ENCODE measurements around the gene PCARE. TPM values are rescaled to one million over a fixed set of nuclear protein-coding genes. Genes with fewer than 3 reads are reported as not detected.
"Not testable (repeated sequence)": the region's sequence is repeated elsewhere in the genome, so short reads cannot be mapped to it uniquely, and the experiment has no call there.

PCARE gene
- polyA plus RNA-seq, 6 donors from 2014 or later = not detected

- no peak overlapping the region for H3K27ac Mint-ChIP-seq
- no peak overlapping the region for H3K4me3 Mint-ChIP-seq
- peaks cover 6 to 10% (median 6%) of the 10 kb centered on the region in 3 donors for H3K4me1 Mint-ChIP-seq
- H3K27me3 Mint-ChIP-seq = peaks cover 17 to 33% (median 30%) of the 10 kb centered on the region in 3 donors
- H3K9me3 Mint-ChIP-seq = no peaks in the 10 kb centered on the region
- ATAC-seq (ENCODE audit: low read depth in 2 of 2) (no peak), DNase-seq (no peak)
- H3K36me3 Mint-ChIP-seq = no peaks in the 10 kb centered on the region
Observed at GRCh38 chr2:29110916-29111535, 36.7 kb upstream of the PCARE start.

GRCh38 chr2:29109246-29109645 lies 34.9 kb upstream of the PCARE start:
- DNase-seq = no peak
- ATAC-seq (ENCODE audit: low read depth in 2 of 2) = no peak
- H3K27ac Mint-ChIP-seq = no peak overlapping the region
- H3K9me3 Mint-ChIP-seq = no peaks in the 10 kb centered on the region
- H3K4me1 Mint-ChIP-seq = peaks cover 0 to 3% (median 0%) of the 10 kb centered on the region in 3 donors
- H3K36me3 Mint-ChIP-seq = no peaks in the 10 kb centered on the region
- H3K27me3 Mint-ChIP-seq = peaks cover 9 to 24% (median 21%) of the 10 kb centered on the region in 3 donors
- H3K4me3 Mint-ChIP-seq = no peak overlapping the region

DNA sequence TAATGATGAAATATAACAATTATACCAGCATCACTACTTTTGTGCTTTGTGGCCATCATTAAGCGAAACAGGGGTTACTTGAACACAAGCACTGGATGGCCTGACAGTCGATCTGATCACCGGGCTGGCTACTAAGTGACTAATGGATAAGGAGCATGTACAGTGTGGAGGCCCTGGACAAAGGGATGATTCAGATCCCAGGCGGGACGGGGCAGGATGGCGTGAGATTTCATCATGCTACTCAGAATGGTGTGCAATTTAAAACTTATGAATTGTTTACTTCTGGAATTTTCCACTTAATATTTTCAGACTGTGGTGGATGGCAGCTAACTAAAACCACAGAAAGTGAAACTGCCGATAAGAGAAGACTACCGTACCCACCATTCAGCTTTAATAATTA lies 33.9 kb upstream of the PCARE start:
- ATAC-seq (ENCODE audit: low read depth in 2 of 2) = no peak
- Mint-ChIP-seq H3K4me1 (no peaks in the 10 kb centered on the region), H3K27me3 (peaks cover 4 to 14% (median 11%) of the 10 kb centered on the region in 3 donors), H3K9me3 (no peaks in the 10 kb centered on the region), H3K36me3 (no peaks in the 10 kb centered on the region), H3K27ac (no peak overlapping the region), H3K4me3 (peak overlapping the region in 1 of 8 donors; percentile 58)
- no peak for DNase-seq

- not testable (repeated sequence) for DNase-seq; H3K27ac Mint-ChIP-seq; H3K36me3 Mint-ChIP-seq; H3K9me3 Mint-ChIP-seq; ATAC-seq (ENCODE audit: low read depth in 2 of 2); H3K4me1 Mint-ChIP-seq; H3K4me3 Mint-ChIP-seq
- H3K27me3 Mint-ChIP-seq = peaks cover 4 to 11% (median 8%) of the 10 kb centered on the region in 3 donors
Observed at GRCh38 chr2:29107547-29107946, 33.2 kb upstream of the PCARE start.

- H3K27me3 Mint-ChIP-seq = peaks cover 4 to 11% (median 8%) of the 10 kb centered on the region in 3 donors
- ATAC-seq (ENCODE audit: low read depth in 2 of 2) (no peak), DNase-seq (no peak)
- H3K4me1 Mint-ChIP-seq = no peaks in the 10 kb centered on the region
- H3K4me3 Mint-ChIP-seq = no peak overlapping the region
- H3K9me3 Mint-ChIP-seq = no peaks in the 10 kb centered on the region
- H3K27ac Mint-ChIP-seq = no peak overlapping the region
- no peaks in the 10 kb centered on the region for H3K36me3 Mint-ChIP-seq
Observed at GRCh38 chr2:29106980-29107388, 32.7 kb upstream of the PCARE start.

GRCh38 chr2:29106256-29106655 lies 31.9 kb upstream of the PCARE start:
- no peaks in the 10 kb centered on the region for H3K36me3 Mint-ChIP-seq
- no peak for ATAC-seq (ENCODE audit: low read depth in 2 of 2)
- H3K9me3 Mint-ChIP-seq = no peaks in the 10 kb centered on the region
- H3K27ac Mint-ChIP-seq = no peak overlapping the region
- DNase-seq = no peak
- no peak overlapping the region for H3K4me3 Mint-ChIP-seq
- peaks cover 4 to 11% (median 8%) of the 10 kb centered on the region in 3 donors for H3K27me3 Mint-ChIP-seq
- no peaks in the 10 kb centered on the region for H3K4me1 Mint-ChIP-seq

DNA sequence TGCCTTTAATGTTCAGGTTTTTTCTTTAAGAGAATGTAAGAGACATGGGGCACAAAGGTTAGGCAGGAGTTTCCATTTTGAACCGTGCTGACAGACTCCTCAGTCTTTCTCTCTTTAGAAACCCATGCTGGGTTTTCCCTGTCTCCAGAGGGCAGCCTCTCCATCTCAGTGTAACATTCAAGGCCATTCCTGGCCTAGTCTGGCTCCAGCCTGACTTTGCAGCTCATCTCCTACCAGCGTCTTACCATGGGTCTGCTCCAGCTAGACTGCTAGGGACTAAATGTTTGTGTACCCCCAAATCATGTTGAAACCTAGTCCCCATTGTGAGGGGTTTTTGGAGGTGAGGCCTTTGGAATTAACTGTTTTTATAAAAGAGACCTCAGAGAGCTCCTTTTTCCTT lies 31.1 kb upstream of the PCARE start:
- Mint-ChIP-seq H3K4me1 (no peaks in the 10 kb centered on the region), H3K9me3 (no peaks in the 10 kb centered on the region), H3K36me3 (no peaks in the 10 kb centered on the region), H3K27ac (no peak overlapping the region), H3K27me3 (peaks cover 6 to 14% (median 11%) of the 10 kb centered on the region in 3 donors), H3K4me3 (no peak overlapping the region)
- DNase-seq = no peak
- no peak for ATAC-seq (ENCODE audit: low read depth in 2 of 2)

DNA sequence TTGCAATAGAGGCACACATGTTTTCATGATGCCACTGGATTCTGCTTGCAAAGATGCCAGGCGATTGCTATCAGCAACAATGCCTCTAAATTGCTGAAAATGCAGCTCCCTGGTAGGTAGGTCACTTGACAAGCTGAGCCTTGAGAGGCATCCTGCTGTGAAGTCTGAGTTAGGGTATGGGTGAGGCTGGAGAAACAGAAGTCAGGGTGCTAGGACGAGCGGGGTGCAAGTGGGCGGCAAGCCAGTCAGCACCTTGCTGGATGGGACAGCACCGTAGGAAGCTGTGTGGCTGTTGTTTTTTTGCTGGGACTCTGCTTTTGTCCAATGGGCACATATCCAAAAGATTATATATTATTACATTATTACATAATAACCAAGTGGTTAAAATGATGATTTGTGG lies 30.4 kb upstream of the PCARE start:
- no peak overlapping the region for H3K4me3 Mint-ChIP-seq
- ATAC-seq (ENCODE audit: low read depth in 2 of 2) (no peak), DNase-seq (no peak)
- H3K27ac Mint-ChIP-seq = no peak overlapping the region
- H3K27me3 Mint-ChIP-seq = peaks cover 4 to 11% (median 8%) of the 10 kb centered on the region in 3 donors
- no peaks in the 10 kb centered on the region for H3K4me1 Mint-ChIP-seq
- no peaks in the 10 kb centered on the region for H3K36me3 Mint-ChIP-seq
- no peaks in the 10 kb centered on the region for H3K9me3 Mint-ChIP-seq

DNA sequence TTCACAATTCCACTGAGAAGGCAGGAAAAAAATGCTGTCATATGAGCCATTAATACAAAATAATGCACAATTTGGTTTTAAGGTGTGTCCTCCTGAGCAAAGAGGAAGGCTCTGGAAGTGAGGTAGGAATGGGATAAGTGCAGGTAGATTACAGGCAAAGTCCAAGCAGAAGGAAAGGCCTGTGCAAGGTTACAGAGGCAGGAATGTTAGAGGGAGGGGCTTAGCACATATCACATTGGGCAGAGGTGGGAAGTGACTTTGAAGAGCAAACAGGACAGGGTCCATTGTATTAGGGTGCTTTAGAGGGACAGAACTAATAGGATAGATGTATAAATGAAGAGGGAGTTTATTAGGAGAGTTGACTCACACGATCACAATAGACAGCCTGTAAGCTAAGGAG lies 26.2 kb upstream of the PCARE start:
- no peaks in the 10 kb centered on the region for H3K4me1 Mint-ChIP-seq
- no peak overlapping the region for H3K4me3 Mint-ChIP-seq
- no peak overlapping the region for H3K27ac Mint-ChIP-seq
- H3K27me3 Mint-ChIP-seq = peaks cover 4 to 8% (median 6%) of the 10 kb centered on the region in 3 donors
- DNase-seq = no peak
- peaks cover 0 to under 1% (median 0%) of the 10 kb centered on the region in 7 donors for H3K9me3 Mint-ChIP-seq
- no peaks in the 10 kb centered on the region for H3K36me3 Mint-ChIP-seq
- ATAC-seq (ENCODE audit: low read depth in 2 of 2) = no peak

DNA sequence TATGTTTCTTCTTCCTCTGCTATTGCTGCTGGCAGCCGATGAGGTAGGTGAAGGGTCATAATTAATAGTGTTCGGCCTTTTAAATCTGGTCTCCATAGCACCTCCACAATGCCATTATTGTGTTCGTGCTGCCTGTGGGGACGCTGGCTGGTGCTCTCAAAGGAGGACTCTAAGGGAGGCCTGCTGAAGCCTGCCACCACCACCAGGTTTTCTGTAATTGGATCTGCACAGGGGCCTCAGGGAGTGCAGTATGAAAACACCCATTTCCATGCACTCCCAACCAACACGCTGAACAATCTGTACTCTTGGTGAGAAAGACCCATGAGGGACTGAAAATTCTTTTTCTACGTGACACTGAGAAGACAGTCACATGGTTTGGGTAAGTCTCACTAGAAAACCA lies 23.2 kb upstream of the PCARE start:
- DNase-seq (no peak), ATAC-seq (ENCODE audit: low read depth in 2 of 2) (no peak)
- no peaks in the 10 kb centered on the region for H3K36me3 Mint-ChIP-seq
- H3K27me3 Mint-ChIP-seq = peaks cover 4 to 8% (median 6%) of the 10 kb centered on the region in 3 donors
- no peak overlapping the region for H3K27ac Mint-ChIP-seq
- no peak overlapping the region for H3K4me3 Mint-ChIP-seq
- no peaks in the 10 kb centered on the region for H3K4me1 Mint-ChIP-seq
- peaks cover 0 to 3% (median 0%) of the 10 kb centered on the region in 7 donors for H3K9me3 Mint-ChIP-seq

- H3K4me3 Mint-ChIP-seq = no peak overlapping the region
- no peak overlapping the region for H3K27ac Mint-ChIP-seq
- no peak for DNase-seq
- peaks cover 0 to 3% (median 0%) of the 10 kb centered on the region in 7 donors for H3K9me3 Mint-ChIP-seq
- H3K36me3 Mint-ChIP-seq = no peaks in the 10 kb centered on the region
- peaks cover 4 to 8% (median 6%) of the 10 kb centered on the region in 3 donors for H3K27me3 Mint-ChIP-seq
- H3K4me1 Mint-ChIP-seq = no peaks in the 10 kb centered on the region
- no peak for ATAC-seq (ENCODE audit: low read depth in 2 of 2)
Observed at GRCh38 chr2:29096969-29097368, 22.6 kb upstream of the PCARE start.

GRCh38 chr2:29090311-29090710 lies 16.0 kb upstream of the PCARE start:
- H3K27me3 Mint-ChIP-seq = peaks cover 15 to 17% (median 17%) of the 10 kb centered on the region in 3 donors
- H3K4me1 Mint-ChIP-seq, DNase-seq: not testable (repeated sequence)

DNA sequence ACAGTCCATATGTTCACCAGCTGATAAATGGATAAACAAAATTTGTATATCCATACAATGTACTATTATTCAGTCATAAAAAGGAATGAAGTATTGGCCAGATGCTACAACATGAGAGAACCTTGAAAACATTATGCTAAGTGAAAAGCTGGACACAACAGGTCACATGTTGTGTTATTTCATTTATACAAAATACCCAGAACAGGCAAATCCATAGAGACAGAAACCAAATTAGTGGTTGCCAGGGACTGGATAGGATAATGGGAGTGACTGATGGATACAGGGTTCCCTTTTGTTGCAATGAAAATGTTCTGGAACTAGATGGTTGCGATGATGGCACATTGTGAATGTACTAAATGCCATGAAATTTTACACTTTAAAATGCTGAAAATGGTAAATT lies 10.2 kb upstream of the PCARE start:
- Mint-ChIP-seq H3K4me3 (no peak overlapping the region), H3K27ac (no peak overlapping the region)

More at GRCh38 chr2:29090311-29090710, 16.0 kb upstream of the PCARE start:
- H3K9me3 Mint-ChIP-seq; ATAC-seq (ENCODE audit: low read depth in 2 of 2); H3K27ac Mint-ChIP-seq; H3K4me3 Mint-ChIP-seq; H3K36me3 Mint-ChIP-seq: not testable (repeated sequence)

GRCh38 chr2:29082804-29083495 lies 8.6 kb upstream of the PCARE start:
- no peak overlapping the region for H3K27ac Mint-ChIP-seq
- H3K4me1 Mint-ChIP-seq = no peaks in the 10 kb centered on the region
- no peak overlapping the region for H3K4me3 Mint-ChIP-seq
- ATAC-seq (ENCODE audit: low read depth in 2 of 2) (peak in 1 of 2 donors; percentile 32), DNase-seq (no peak)
- H3K36me3 Mint-ChIP-seq = no peaks in the 10 kb centered on the region
- peaks cover 0 to 19% (median 8%) of the 10 kb centered on the region in 7 donors for H3K9me3 Mint-ChIP-seq
- peaks cover 4 to 8% (median 5%) of the 10 kb centered on the region in 3 donors for H3K27me3 Mint-ChIP-seq

More for the DNA sequence above, 10.2 kb upstream of the PCARE start:
- no peaks in the 10 kb centered on the region for H3K4me1 Mint-ChIP-seq
- H3K27me3 Mint-ChIP-seq = peaks cover 8 to 17% (median 11%) of the 10 kb centered on the region in 3 donors
- peaks cover 0 to 12% (median 6%) of the 10 kb centered on the region in 7 donors for H3K9me3 Mint-ChIP-seq
- ATAC-seq (ENCODE audit: low read depth in 2 of 2) = no peak
- no peak for DNase-seq
- H3K36me3 Mint-ChIP-seq = no peaks in the 10 kb centered on the region
